ENCODE results near the gene NFKB1.

Gene NFKB1

DNA sequence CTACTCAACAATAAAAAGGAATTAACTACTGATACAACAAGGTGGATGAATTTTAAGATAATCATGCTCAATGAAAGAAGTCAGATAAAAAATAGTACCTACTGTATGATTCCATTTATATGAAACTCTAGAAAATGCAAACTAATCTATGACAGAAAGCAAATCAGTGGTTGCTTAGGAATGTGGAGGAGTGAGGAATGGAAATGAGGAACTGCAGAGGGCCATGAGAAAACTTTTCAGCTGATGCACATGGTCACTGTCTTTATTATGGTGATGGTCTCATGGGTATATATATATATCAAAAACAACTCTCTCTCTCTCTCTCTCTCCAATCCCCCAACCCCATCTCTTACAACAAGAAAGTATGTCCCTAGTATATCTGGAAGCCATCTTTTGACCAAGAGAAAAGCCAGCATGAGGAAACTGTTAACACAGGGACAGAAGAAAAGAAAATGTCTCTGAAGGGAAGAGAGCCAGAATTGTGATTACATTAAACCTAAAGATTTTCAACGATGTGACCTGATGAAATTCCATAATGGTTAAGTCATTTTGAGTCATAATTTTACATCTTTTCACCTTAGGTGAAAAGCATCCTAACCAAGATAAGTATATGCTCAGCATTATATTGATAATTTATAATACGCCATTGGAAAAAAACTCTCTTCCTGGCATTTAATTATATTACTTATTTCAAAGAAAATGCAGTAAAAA lies 8.5 kb upstream of the NFKB1 start:
- Histone ChIP-seq H4K20me1 (no peaks in the 10 kb centered on the region), H3K9ac (no peak overlapping the region), H3K9me3 (replicated peaks in 1 of 11) (peaks cover 0 to 17% (median 6%) of the 10 kb centered on the region in 11 experiments; a peak in 9 of 22 replicates), H3K36me3 (no peaks in the 10 kb centered on the region), H3K4me2 (no peak overlapping the region), H3K4me1 (peaks cover 0 to 11% (median 7%) of the 10 kb centered on the region in 10 experiments; a peak in 14 of 20 replicates), H3K27me3 (no peaks in the 10 kb centered on the region), H3K4me3 (no peak overlapping the region), H3K27ac (no peak overlapping the region)
- TF ChIP-seq Cebpa-rat (IDR thresholded peaks at IDR 0.05): no peak

- no peaks in the 10 kb centered on the region for H3K27me3 ChIP-seq
- peaks cover 0 to 11% (median 7%) of the 10 kb centered on the region in 10 experiments; a peak in 14 of 20 replicates for H3K4me1 ChIP-seq
- H3K4me3 ChIP-seq: no peak overlapping the region
- no peak for TF ChIP-seq Cebpa-rat (IDR thresholded peaks at IDR 0.05)
- no peak overlapping the region for H3K27ac ChIP-seq
- H4K20me1 ChIP-seq: no peaks in the 10 kb centered on the region
- no peak overlapping the region for H3K9ac ChIP-seq
- H3K4me2 ChIP-seq: peak overlapping the region in 7 of 11 experiments; percentile 7 to 58 (median 34); a peak in 9 of 22 replicates
- H3K36me3 ChIP-seq: no peaks in the 10 kb centered on the region
- H3K9me3 ChIP-seq (replicated peaks in 1 of 11): peaks cover 0 to 11% (median under 1%) of the 10 kb centered on the region in 11 experiments; a peak in 7 of 22 replicates
Measured at GRCh38 chr4:102493257-102493656, 7.9 kb upstream of the NFKB1 start.

GRCh38 chr4:102493794-102494193 lies 7.4 kb upstream of the NFKB1 start:
- H3K9me3 ChIP-seq (replicated peaks in 1 of 11): peaks cover 0 to 6% (median 0%) of the 10 kb centered on the region in 11 experiments; a peak in 2 of 22 replicates
- H4K20me1 ChIP-seq: no peaks in the 10 kb centered on the region
- no peak overlapping the region for H3K4me3 ChIP-seq
- H3K9ac ChIP-seq: no peak overlapping the region
- H3K4me2 ChIP-seq: peak overlapping the region in 9 of 11 experiments; percentile 8 to 58 (median 32); a peak in 12 of 22 replicates
- H3K27ac ChIP-seq: no peak overlapping the region
- H3K27me3 ChIP-seq: no peaks in the 10 kb centered on the region
- no peak for TF ChIP-seq Cebpa-rat (IDR thresholded peaks at IDR 0.05)
- no peaks in the 10 kb centered on the region for H3K36me3 ChIP-seq
- H3K4me1 ChIP-seq: peaks cover 0 to 11% (median 7%) of the 10 kb centered on the region in 10 experiments; a peak in 14 of 20 replicates

- Histone ChIP-seq H4K20me1 (no peaks in the 10 kb centered on the region), H3K9ac (no peak overlapping the region), H3K9me3 (replicated peaks in 1 of 11) (0 out of 22 replicates have a peak, but pooled peaks cover 0 to 4% (median 0%) of the 10 kb centered on the region in 11 experiments), H3K4me2 (no peak overlapping the region), H3K36me3 (no peaks in the 10 kb centered on the region), H3K4me3 (no peak overlapping the region), H3K27ac (no peak overlapping the region), H3K27me3 (no peaks in the 10 kb centered on the region), H3K4me1 (peaks cover 0 to 11% (median 7%) of the 10 kb centered on the region in 10 experiments; a peak in 15 of 20 replicates)
- TF ChIP-seq Cebpa-rat (IDR thresholded peaks at IDR 0.05): no peak
Measured at GRCh38 chr4:102494603-102495002, 6.6 kb upstream of the NFKB1 start.

GRCh38 chr4:102497986-102498385 lies 3.2 kb upstream of the NFKB1 start:
- Histone ChIP-seq H3K9ac (no peak overlapping the region), H3K4me2 (no peak overlapping the region), H3K36me3 (no peaks in the 10 kb centered on the region), H4K20me1 (peaks cover 0 to 13% (median 7%) of the 10 kb centered on the region in 11 experiments; a peak in 12 of 22 replicates), H3K9me3 (replicated peaks in 1 of 11) (0 out of 22 replicates have a peak, but pooled peaks cover 0 to 4% (median 0%) of the 10 kb centered on the region in 11 experiments), H3K27me3 (no peaks in the 10 kb centered on the region), H3K27ac (no peak overlapping the region), H3K4me1 (peaks cover 7 to 25% (median 18%) of the 10 kb centered on the region in 10 experiments; a peak in 19 of 20 replicates), H3K4me3 (no peak overlapping the region)
- no peak for TF ChIP-seq Cebpa-rat (IDR thresholded peaks at IDR 0.05)

GRCh38 chr4:102500352-102500695 lies 835 bp upstream of the NFKB1 start:
- H4K20me1 ChIP-seq: peaks cover 6 to 37% (median 30%) of the 10 kb centered on the region in 11 experiments; a peak in 17 of 22 replicates
- H3K9ac ChIP-seq: peak overlapping the region; percentile 96 to 100 (median 99)
- H3K27me3 ChIP-seq: no peaks in the 10 kb centered on the region
- no peaks in the 10 kb centered on the region for H3K36me3 ChIP-seq
- no peak for TF ChIP-seq Cebpa-rat (IDR thresholded peaks at IDR 0.05)
- peak overlapping the region; percentile 97 to 100 (median 99) for H3K27ac ChIP-seq
- peak overlapping the region; percentile 75 to 97 (median 92) for H3K4me3 ChIP-seq
- peaks cover 23 to 37% (median 31%) of the 10 kb centered on the region in 10 experiments for H3K4me1 ChIP-seq
- H3K4me2 ChIP-seq: peak overlapping the region; percentile 77 to 98 (median 90)
- H3K9me3 ChIP-seq (replicated peaks in 1 of 11): 0 out of 22 replicates have a peak, but pooled peaks cover 0 to 4% (median 0%) of the 10 kb centered on the region in 11 experiments

DNA sequence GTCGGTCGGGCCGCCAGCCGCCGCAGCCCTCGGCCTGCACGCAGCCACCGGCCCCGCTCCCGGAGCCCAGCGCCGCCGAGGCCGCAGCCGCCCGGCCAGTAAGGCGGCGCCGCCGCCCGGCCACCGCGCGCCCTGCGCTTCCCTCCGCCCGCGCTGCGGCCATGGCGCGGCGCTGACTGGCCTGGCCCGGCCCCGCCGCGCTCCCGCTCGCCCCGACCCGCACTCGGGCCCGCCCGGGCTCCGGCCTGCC lies 213 bp downstream of the NFKB1 start:
- Histone ChIP-seq H3K4me3 (peak overlapping the region; percentile 75 to 97 (median 92)), H3K36me3 (no peaks in the 10 kb centered on the region), H3K27ac (peak overlapping the region; percentile 97 to 100 (median 99)), H3K4me2 (peak overlapping the region; percentile 77 to 98 (median 90); a peak in 20 of 22 replicates), H4K20me1 (peaks cover 6 to 46% (median 33%) of the 10 kb centered on the region in 11 experiments; a peak in 17 of 22 replicates), H3K27me3 (no peaks in the 10 kb centered on the region), H3K9me3 (replicated peaks in 1 of 11) (0 out of 22 replicates have a peak, but pooled peaks cover 0 to 4% (median 0%) of the 10 kb centered on the region in 11 experiments), H3K4me1 (peaks cover 25 to 45% (median 35%) of the 10 kb centered on the region in 10 experiments), H3K9ac (peak overlapping the region; percentile 96 to 100 (median 99))
- no peak for TF ChIP-seq Cebpa-rat (IDR thresholded peaks at IDR 0.05)

DNA sequence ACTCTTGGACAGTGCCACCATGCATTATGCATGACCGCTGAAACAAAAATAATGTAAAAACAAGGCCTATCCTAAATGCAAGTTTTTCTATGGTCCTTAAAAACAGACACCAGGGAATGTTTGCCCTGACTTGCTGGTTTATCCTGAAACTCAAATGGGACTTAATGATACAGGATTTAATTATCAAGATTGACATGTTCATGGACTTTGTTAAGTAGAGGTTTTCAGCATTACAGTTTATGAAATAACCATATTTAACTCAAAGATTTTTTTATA lies 1.3 kb downstream of the NFKB1 start:
- Histone ChIP-seq H4K20me1 (peaks cover 6 to 55% (median 39%) of the 10 kb centered on the region in 11 experiments; a peak in 17 of 22 replicates), H3K27me3 (no peaks in the 10 kb centered on the region), H3K4me1 (peaks cover 25 to 51% (median 36%) of the 10 kb centered on the region in 10 experiments), H3K4me3 (peak overlapping the region; percentile 75 to 97 (median 92)), H3K27ac (peak overlapping the region; percentile 97 to 100 (median 99)), H3K9me3 (replicated peaks in 1 of 11) (0 out of 22 replicates have a peak, but pooled peaks cover 0 to 4% (median 0%) of the 10 kb centered on the region in 11 experiments), H3K9ac (peak overlapping the region; percentile 96 to 100 (median 99)), H3K4me2 (peak overlapping the region; percentile 77 to 98 (median 90)), H3K36me3 (peaks cover 0 to 5% (median 0%) of the 10 kb centered on the region in 11 experiments; a peak in 1 of 22 replicates)
- TF ChIP-seq Cebpa-rat (IDR thresholded peaks at IDR 0.05): no peak

- H3K4me3 ChIP-seq: peak overlapping the region; percentile 75 to 97 (median 92)
- peak overlapping the region; percentile 77 to 98 (median 90) for H3K4me2 ChIP-seq
- H3K36me3 ChIP-seq: peaks cover 0 to 9% (median 0%) of the 10 kb centered on the region in 11 experiments; a peak in 1 of 22 replicates
- peak overlapping the region in 9 of 11 experiments; percentile 4 to 100 (median 31); a peak in 11 of 22 replicates for H3K27ac ChIP-seq
- no peaks in the 10 kb centered on the region for H3K27me3 ChIP-seq
- peaks cover 6 to 64% (median 45%) of the 10 kb centered on the region in 11 experiments; a peak in 17 of 22 replicates for H4K20me1 ChIP-seq
- 0 out of 22 replicates have a peak, but pooled peaks cover 0 to 4% (median 0%) of the 10 kb centered on the region in 11 experiments for H3K9me3 ChIP-seq (replicated peaks in 1 of 11)
- peak overlapping the region; percentile 13 to 100 (median 68); a peak in 20 of 22 replicates for H3K9ac ChIP-seq
- no peak for TF ChIP-seq Cebpa-rat (IDR thresholded peaks at IDR 0.05)
- peaks cover 25 to 59% (median 38%) of the 10 kb centered on the region in 10 experiments for H3K4me1 ChIP-seq
Measured at GRCh38 chr4:102503301-102503746, 2.2 kb downstream of the NFKB1 start.

Data from BLaER1 treated with 17β-estradiol and CSF1 and Interleukin-3, amounts not matched to agents 10 nM and 100 nM (cell line).